SKM-1 treated with dmso at 0.1 percent for 144 hours (cell line): ENCODE results near the gene NBL1.

Experiments
- DNase-seq: peaks from one replicate; lab custom pipeline; 2025; ENCODE audit not compliant: unreplicated experiment; lab: John Stamatoyannopoulos, UW

The NBL1 gene, protein sequence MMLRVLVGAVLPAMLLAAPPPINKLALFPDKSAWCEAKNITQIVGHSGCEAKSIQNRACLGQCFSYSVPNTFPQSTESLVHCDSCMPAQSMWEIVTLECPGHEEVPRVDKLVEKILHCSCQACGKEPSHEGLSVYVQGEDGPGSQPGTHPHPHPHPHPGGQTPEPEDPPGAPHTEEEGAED

DNA sequence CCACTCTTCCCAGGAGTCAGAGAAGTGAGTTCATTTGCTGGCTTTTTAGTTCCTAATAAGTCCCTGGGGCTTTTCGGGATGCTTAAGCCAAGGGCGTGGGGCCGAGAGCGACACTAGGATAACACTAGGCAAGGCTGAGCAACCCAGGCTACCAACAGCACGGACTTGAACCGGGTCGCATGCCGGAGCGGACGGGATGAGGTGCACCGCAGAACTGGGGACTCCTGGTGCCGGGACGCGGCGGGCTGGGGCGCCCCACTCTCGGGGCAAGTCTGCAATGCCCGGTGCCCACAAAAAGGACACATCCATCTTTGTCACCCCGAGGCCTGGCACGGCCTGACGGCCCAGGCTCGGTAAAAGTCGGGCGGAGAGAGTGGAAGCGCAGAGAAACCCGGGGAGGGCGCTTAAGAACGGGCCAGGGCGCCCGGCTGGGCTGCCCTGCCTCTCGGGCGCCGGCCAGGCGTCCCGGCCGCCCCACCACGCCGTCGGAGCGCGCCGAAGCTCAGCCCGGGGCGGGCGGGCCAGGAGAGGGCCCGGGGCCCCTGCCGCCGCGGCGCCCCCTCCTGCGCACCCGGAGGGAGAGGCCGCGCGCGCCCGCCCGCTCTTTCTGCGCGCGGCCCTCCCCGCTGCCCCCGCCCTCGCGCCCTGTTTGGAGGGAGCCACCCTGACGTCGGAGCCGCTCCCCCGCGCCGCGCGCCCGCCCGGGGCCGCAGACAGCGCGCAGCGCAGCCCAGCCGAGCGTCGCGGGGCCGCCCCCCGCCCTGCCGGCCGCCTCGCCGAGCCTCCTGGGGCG is at the start of gene NBL1:
Gene NBL1, plus strand, starts transcription at position 710 of the 793 bp plus-strand sequence. CDS start 10,720 bp downstream, outside the sequence.
- DNase-seq: no peak

DNA sequence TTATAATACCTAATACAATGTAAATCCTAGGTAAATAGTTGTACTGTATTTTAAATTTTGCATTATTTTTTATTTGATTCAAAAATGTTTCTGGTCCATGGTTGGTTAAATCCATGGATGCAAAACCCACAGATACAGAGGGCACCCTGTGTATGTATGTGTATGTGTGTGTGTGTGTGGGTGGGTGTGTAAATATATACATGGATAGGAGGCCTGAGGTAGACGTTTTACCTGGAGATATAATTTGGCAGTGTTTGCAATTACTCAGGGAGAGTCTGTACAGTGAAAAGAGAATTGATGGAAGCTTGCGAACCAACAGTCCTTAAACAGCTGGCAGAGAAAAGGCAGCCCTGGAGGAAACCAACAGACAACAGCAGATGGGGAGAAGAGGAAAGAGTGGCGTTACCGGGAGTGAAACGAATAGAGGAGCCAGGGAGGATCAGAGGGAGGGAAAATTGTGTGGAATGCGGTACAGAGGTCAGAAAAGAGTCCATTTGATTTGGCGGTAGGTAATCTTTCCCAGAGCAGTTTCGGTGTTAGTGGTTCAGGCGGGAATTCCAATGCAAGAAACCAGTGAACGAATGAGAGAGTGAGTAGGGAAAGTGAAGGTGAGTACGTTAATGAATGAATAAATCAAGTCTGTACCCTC is 47.9 kb upstream of the NBL1 start:
- DNase-seq: no peak

DNA sequence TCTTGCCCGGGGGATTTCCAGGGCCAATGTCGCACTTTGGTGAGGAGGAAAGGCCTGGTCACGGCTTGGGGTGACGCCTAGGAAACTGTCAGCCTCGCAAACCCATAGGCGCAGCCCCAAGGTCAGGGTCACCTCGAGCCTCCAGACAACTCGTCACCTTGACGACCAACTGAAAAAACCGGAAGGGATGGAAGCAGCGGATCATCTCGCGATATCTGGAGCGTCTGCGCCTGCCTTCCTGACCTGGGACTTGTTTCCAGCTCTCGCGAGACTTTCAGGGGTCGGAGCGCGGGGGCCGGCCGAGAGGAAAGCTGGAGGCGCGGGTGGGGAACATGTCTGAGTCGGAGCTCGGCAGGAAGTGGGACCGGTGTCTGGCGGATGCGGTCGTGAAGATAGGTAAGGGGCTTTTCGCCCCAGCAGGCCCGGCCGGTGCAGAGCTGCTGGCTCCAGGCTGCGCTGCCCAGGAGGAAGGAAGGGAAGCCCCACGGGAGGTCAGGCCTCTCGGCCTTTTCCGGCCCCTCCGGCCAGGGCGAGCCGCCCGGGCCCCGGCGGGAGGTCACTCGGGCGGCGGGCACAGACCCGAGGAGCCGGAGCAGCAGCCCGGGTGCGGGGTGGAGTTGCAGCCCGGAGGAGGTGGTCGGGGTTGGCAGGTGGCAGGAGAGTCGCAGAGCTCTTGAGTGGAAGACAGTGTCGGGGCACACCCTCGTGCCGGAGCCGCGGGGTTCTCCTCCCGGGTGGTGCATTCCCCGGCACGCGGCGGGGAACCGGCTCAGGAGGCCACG is 47.2 kb upstream of the NBL1 start:
- DNase-seq: peak; percentile 99

DNA sequence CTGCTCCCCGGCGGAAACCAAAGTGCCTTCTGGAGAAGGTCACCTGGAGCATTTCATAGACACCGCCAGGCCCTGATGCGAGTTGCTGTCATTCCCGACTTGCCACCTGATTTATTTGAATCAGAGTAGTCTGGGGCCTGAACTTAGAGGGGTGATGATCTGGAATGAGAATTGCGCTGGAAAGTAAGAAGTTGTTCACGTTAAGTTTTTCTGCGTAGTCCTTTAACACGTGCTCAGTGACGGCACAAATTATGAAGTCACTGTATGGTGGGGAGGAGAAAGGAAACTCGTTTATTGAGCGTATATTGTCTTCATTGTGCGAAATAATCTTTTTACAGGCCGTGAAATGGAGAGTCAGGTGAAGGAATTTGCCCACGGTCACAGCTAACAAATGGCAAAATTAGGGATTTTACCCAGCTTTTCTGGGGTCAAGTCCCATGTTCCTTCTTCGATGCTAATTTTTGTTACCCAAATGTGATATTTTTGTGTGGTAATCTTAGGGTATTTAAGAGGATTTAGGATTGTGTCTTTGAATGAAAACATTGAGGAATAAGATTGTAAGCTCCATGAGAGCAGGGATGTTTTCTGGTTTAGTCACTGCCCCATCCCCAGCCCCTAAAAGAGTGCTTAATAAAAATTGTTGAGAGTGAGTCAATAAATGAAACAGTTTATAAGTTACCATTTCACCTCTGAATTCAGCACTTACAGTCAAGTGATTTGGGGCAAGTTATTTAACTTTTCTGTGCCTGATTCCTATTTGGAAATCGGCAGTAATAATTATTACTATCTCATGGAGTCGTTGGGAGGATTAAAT is 46.4 kb upstream of the NBL1 start:
- DNase-seq: no peak

DNA sequence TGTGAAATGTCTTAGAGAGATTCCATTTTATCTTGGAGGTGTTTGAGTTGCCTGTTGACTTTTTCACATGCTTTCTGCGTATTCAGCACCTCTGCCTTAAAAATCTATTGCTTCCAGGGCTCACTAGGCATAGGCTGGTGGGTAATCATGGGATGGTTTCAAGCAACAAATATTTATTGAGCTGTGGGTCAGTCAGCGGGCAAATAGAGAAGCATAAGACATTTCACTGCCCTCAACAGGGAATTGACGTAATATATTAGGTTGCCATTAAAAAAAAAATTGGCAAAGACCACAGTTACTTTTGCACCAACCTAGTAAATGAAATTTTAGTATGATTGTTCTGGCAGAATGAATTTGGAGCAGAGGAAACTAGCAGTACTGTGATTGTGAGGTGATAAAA is 44.3 kb upstream of the NBL1 start:
- DNase-seq: no peak

DNA sequence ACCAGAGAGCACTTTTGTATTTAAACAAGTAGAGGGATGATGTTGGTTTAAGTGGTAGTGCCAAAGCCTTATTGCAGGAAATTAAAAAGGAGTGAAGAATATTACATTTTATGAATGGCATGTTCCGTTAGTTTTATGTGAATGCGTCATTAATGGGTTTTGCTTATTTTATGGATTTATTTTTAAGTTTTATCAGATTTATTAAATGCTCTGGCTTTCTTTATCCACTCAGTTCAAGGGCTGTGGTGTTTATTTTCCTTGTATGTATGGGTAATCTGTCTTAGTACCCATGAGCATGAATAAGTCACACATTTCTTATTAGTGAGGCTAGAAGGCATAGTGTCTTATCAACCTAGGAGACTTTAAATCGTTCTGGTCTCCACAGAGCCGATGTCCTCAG is 41.6 kb upstream of the NBL1 start:
- no peak for DNase-seq

DNA sequence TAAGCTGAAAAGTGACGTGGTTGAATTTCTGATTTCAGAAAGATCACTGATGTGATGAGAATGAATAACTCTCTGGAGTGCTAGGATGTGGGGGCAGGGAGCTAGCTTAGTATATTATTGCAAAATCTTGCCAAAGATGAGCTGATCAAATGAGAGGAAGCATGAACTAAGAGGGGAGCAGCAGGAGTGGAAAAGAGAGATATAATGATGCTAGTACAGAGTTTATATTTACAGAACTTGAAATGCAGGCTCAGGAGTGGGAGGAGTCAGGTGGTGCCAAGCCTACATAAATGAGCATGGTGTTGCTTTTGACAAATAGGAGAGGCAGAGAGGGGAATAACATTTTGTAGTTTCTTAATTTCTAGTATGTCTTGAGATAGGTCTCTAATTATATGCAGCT is 38.1 kb upstream of the NBL1 start:
- no peak for DNase-seq

DNA sequence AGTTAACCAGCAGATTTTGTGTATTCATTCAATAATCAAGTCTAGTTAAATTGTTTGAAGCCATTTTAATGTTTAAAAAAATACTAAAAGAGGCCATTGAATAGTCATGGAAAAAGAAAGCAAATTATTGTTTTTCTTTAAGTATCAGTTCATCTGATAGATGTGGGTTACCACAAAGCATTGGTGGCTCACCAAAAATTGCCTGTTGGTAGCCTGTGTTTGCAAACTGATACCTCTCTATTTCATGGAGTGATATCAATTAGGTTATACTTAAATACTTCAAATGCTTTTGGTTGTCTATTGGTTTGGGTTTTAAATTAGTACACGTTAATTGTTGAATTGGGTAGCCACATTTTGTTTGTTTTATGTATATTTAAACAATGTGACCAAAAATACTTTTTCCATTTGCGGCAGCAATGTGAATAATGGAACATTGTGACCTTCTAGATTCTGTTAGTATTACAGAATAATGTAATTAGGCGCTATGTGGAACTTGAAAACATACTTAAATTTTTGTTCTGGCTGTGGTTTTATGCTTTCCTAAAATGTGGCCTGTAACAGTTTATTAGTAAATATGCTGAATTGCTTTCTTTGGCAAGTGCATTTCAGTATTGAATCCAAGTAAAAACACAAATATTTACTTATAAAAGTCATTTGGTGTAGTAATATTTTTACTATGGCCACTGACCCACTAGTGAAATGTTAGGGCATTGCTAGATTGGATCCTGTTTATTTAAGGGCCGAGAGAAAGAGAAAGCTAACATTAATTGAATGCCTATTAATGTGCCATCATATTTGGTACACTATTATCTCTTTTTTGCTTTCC is 37.1 kb upstream of the NBL1 start:
- no peak for DNase-seq

DNA sequence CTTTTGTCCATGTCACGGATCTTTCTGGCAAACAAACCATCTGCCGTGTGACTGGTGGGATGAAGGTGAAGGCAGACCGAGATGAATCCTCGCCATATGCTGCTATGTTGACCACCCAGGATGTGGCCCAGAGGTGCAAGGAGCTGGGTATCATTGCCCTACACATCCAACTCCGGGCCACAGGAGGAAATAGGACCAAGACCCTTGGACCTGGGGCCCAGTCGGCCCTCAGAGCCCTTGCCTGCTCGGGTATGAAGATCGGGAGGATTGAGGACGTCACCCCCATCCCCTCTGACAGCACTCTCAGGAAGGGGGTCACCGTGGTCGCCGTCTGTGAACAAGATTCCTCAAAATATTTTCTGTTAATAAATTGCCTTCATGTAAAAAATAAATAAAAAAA is 35.9 kb upstream of the NBL1 start:
- no peak for DNase-seq

DNA sequence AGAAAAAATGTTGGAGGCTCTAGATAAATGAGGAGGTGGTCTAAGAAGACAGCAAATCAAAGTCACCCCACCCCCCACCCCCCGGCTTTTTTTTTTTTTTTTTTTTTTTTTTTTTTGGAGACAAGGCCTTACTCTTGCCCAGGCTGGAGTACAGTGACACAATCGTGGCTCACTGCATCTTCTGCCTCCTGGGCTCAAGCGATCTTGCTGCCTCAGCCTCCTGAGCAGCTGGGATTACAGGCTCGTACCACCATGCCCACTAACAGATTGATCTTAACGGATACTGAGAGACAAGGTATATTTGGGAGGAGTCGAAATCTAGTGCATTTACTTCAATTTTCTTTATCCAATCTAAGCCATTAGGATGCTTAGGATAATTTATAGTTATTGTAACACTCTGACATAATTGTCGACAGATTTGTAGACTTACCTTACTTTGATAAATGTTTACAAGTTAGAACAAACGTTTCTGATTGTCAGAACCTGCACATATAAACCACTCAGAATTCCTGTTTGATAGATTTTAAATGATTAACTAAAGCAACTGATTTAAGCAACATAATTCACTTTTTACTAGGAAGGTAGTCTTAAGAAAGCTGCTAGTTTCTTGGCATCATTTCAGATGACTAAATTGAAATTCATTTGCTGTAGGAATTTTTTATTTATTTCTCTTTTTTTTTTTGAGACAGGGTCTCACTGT is 33.7 kb upstream of the NBL1 start:
- no peak for DNase-seq

DNA sequence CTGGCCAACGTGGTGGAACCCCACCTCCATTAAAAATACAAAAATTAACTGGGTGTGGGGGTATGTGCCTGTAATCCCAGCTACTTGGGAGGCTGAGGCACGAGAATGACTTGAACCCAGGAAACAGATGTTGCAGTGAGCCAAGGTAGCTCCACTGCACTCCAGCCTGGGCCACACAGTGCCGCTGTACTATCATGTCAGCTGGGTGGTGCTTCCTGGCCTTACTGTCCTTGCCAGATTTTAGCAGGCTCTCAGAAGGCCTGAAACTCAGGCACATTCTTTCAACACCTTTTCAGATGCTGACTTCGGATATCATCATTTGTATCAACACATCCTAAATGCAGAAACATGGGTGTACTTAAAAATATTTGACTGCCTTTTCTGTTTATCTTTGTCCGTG is 31.6 kb upstream of the NBL1 start:
- no peak for DNase-seq

DNA sequence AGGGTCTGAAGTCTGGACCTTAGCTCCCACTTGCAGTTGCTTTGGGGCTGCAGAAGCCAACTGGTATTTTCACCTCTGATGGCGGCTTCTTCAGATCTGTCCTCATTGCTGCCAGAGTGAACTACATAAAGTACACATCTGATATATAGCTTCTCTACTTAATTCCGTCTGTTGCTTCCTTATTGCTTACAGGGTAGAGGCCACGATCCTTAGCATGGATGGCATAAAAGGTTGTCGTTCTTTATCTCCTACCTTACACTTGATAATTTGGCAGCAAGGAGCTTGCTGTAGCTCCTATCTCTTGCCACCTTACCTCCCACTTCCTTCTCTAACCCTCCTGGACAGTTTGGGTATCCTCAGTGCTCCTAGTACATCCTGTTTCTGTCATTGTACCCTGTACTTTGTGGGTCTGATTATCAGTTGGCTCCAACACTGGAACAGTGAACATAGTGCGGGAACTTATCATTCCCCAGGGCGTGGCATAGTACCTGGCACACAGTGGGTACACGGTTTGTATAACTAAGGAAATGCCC is 30.9 kb upstream of the NBL1 start:
- DNase-seq: no peak

DNA sequence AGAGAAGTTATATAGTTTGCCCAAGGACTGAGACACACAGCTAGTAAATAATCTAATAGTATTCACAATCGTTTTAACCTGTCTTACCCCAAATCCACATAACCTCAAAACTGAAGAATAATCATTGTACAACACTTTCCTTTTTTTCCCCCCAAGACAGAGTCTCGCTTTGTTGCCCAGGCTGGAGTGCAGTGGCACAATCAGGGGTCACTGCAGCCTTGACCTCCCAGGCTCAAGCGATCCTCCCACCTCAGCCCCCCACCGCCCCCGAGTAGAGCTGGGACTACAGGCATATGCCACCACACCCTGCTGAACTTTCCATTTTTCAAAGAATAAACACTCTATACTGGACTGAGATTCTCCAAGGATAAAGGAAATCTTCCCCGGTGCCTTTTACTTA is 28.7 kb upstream of the NBL1 start:
- DNase-seq: no peak

DNA sequence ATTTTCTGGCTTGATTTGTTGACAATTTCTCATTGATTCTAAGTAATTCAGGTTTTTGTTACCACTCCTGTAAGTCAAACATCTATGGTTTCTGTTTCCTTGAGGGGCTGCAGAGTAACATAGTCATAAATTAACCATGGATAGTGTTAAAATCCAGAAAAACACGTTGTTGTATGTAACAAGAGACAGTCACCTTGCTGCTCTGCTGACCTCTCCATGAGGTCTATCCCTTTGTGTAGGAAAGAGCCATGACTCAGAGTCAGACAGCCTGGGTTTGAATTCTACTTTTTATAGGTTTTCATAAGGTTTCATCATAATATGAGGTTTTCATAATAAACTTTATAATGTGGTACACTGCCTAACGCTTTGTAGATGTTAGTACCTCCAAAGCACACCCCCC is 27.6 kb upstream of the NBL1 start:
- DNase-seq: no peak

DNA sequence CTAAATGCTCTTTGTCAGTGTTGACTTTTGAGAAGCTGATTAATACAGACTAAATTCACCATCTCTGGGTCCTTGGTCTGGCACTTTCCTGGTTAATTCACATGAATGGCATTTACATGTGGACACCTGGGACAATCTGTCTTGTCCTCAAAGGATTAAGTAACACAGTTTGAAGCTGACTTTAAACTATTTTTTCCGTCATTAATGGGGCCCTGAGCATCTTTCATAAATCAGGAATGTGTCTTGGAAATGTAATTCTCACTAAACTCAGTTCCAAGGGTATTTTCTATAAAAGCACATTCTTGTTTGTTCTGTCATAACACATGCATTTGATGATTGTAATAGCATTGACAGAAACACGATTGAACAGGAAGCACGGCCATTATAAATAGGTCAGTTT is 26.7 kb upstream of the NBL1 start:
- DNase-seq: no peak

DNA sequence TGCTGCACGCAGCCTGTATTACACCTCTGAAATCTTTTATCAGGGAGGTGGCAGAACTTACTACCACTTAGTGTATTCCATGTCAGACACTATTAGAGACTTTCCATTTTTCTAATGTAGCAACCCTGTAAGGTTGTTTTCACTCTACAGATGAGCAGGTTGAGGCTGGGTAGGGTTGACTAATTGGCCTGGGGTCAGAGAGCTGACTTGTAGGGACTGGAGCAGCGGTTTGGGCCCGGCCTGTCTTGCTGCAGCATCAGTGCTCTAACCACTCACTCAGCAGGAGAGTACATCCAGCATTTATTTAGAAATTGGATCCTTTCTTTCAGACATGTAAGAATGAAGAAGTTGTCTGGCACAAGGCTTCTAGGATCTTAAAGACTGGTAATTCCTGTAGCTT is 25.7 kb upstream of the NBL1 start:
- DNase-seq: no peak

DNA sequence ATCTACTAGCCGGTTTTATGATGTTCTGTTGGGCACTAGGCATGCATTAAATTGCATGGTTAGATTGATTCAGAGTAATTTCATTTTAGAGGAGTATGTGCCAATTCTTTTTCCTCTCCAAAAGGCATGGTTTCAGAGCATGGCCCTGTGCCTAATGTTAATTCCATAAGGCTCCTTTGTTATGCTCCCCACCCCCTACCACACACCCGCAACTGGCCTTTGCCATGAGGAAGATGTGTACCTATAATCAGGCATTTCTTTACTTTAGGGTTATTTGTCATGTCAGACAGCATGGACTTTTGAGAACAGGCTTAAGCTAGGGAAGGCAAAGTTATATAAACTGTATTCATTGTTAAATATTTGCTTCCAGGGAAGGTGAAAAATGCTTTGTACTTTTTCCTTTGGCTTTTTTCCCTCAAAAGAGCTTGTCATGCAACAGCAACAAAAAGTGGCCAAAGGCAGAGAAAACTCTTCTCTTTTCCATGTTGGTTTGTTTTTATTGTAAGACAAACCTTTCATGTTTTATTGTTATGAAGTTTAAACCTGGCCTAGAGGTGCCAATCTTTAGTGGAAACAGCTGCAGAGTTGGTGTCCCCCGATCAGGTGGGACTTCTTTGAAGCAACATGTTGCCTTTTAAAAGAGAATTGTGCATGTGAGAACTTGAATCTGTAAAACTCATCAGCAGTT is 24.3 kb upstream of the NBL1 start:
- no peak for DNase-seq

DNA sequence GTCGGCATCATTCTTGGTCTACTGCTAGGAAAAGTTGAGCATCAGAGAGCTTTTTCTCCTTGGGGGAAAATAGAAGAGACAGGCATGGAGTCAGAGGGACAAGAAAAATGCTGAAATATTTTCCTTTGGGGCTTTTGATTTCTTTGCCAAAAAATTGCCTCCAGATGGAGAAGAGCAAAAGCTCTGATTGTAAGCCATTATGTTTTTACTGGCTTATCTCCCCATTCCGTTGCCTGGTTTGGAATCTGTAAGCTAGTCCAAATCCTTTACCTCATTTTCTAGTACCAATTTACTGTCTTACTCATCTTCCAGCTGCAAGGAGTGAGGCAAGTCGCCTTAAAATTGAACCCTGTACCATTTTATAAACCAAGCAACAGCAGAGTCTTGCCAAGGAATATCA is 23.3 kb upstream of the NBL1 start:
- DNase-seq: no peak
